GM12875 (cell line): ENCODE data around the gene ATCAY.

ENCODE experiments used
- H3K4me3 ChIP-seq: one replicate; pipeline ENCODE4 v1.5.1; 2011; ENCODE audit warnings: low read depth, low read length, control low read depth
- CTCF ChIP-seq: IDR thresholded peaks from 2 replicates; pipeline ENCODE4 v1.5.1; 2011; ENCODE audit warnings: low read depth, mild to moderate bottlenecking, control low read depth, inconsistent platforms, low read length, moderate library complexity, borderline replicate concordance; ENCODE audit not compliant: insufficient read depth

Gene ATCAY

GRCh38 chr19:3968556-3969434 is 88.3 kb downstream of the ATCAY start:
- H3K4me3 ChIP-seq, result no peak overlapping the region
- TF ChIP-seq CTCF, result no peak

- H3K4me3 ChIP-seq, result peak overlapping the region; percentile 92
- no peak for TF ChIP-seq CTCF
These were observed 89.2 kb downstream of the ATCAY start for GRCh38 chr19:3969435-3970312.

- H3K4me3 ChIP-seq, result peak overlapping the region; percentile 92
- no peak for TF ChIP-seq CTCF
These were observed 89.9 kb downstream of the ATCAY start for GRCh38 chr19:3970313-3970807.

- H3K4me3 ChIP-seq, result peak within 1 kb of the TSS; percentile 92
- no peak for TF ChIP-seq CTCF
These were observed 90.5 kb downstream of the ATCAY start, which contains the start of gene DAPK3 for GRCh38 chr19:3970808-3971598. TSS of gene DAPK3 (minus strand) at chr19:3971099. CDS start at chr19:3969735, 1,364 bp downstream.

GRCh38 chr19:3975144-3975543 is 94.7 kb downstream of the ATCAY start:
- no peak for TF ChIP-seq CTCF
- no peak overlapping the region for H3K4me3 ChIP-seq

- H3K4me3 ChIP-seq, result no peak overlapping the region
- TF ChIP-seq CTCF, result no peak
These were observed 95.2 kb downstream of the ATCAY start for GRCh38 chr19:3975637-3976087.
